ENCODE measurements around the gene PHLDB1.
A peak's percentile ranks its signal among the peaks of the same experiment; 100 is the strongest.

The PHLDB1 gene

GRCh38 chr11:118634431-118635236, 27.2 kb downstream of the PHLDB1 start:
- TF ChIP-seq CTCF (conservative IDR thresholded peaks at IDR 0.05; ENCODE audit: low read depth) = no peak
- POLR2A ChIA-PET (ENCODE audit: low non-redundant PET) = interaction anchor here (1.8 kb wide), 1 partner anchor 12 kb away, joined by 7 read pairs; no protein-coding TSS in a partner anchor
- CTCF ChIA-PET = interaction anchor here (0.6 to 2.6 kb wide), 8 partner anchors 8 to 302 kb away, joined by 3 to 8 read pairs (median 4); no protein-coding TSS in a partner anchor
- peak; percentile 73 for DNase-seq (ENCODE audit: low spot score)
- peak overlapping the region; percentile 99 for H3K27ac ChIP-seq

DNA sequence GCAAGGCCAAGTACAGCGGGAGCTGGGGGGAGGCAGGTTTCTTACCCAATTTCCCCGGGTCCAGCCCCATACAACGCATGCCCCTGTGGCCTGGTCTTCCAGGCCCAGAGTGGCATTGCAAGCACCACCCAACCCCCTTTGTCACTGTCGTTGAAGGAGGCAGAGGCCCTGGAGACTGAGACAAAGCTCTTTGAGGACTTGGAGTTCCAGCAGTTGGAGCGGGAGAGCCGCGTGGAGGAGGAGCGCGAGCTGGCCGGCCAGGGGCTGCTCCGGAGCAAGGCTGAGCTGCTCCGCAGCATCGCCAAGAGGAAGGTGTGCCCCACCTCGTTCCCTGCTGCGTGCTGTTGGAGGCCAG, 27.8 kb downstream of the PHLDB1 start:
- ChIA-PET POLR2A (ENCODE audit: low non-redundant PET) (interaction anchor here (1.8 kb wide), 1 partner anchor 12 kb away, joined by 7 read pairs; no protein-coding TSS in a partner anchor), CTCF (interaction anchor here (0.6 to 2.6 kb wide), 3 partner anchors 8 to 24 kb away, joined by 4 to 8 read pairs (median 5); no protein-coding TSS in a partner anchor)
- no peak for DNase-seq (ENCODE audit: low spot score)
- no peak for TF ChIP-seq CTCF (conservative IDR thresholded peaks at IDR 0.05; ENCODE audit: low read depth)
- H3K27ac ChIP-seq = peak overlapping the region; percentile 99

DNA sequence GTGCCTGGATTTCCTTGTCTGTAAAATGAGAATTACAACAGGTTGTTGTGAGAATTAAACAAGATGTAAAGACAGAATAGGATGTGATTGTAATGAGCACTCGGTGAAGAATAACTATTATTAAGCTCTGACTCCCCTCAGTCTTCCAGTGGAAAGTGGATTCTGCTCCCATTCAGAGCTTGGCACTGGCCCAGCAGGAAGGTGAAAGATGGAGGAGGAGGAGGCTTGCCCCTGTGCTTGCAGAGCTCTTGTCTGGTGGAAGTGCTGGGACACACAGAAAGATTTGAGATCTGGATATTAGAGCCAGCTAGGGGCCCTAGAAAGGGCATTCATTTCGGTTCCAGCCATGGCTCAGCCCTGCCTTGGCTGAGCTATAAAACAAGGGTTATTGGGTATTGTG, 28.2 kb downstream of the PHLDB1 start:
- ChIA-PET POLR2A (ENCODE audit: low non-redundant PET) (interaction anchor here (1.8 kb wide), 1 partner anchor 13 kb away, joined by 7 read pairs; no protein-coding TSS in a partner anchor), CTCF (interaction anchor here (1.1 to 2.6 kb wide), 3 partner anchors 22 to 32 kb away, joined by 3 to 8 read pairs (median 4); no protein-coding TSS in a partner anchor)
- TF ChIP-seq CTCF (conservative IDR thresholded peaks at IDR 0.05; ENCODE audit: low read depth) = no peak
- peak overlapping the region; percentile 99 for H3K27ac ChIP-seq
- DNase-seq (ENCODE audit: low spot score) = no peak

DNA sequence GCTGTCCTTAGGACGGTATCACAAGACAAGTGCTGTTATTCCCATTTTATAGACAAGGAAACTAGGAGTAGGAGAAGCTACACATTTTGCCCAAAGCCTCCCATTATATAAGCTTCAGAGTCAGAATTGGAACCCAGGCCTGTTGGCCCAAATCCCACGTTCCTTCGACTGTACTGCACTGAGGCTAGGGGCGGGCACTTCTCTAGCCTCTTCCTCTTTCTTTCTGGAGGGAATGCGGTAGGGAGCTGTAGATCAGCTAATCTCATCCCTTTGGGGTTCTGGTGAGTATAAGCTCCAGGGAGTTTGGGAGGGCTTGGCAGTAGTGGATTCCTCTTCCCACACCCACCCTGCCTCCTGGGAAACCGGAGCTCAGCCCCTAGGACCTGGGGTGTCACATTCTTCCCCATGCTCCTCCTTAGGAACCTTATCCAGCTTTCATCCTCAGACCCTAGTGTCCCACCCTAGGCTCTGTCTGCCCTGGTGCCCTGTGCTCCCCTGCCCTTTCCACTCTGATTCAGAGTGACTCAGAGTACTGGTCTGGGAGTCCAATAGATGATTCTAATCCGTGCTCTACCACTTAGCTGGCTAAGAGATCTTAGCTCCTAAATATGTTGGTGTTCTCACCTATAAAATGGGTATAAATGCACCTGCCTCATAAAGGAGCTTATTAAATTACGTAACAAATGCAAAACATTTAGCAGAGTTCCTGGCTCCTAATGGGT, 29.3 kb downstream of the PHLDB1 start:
- no peak for TF ChIP-seq CTCF (conservative IDR thresholded peaks at IDR 0.05; ENCODE audit: low read depth)
- POLR2A ChIA-PET (ENCODE audit: low non-redundant PET) = no interaction called here
- H3K27ac ChIP-seq = peak overlapping the region; percentile 99
- CTCF ChIA-PET = interaction anchor here (0.6 to 1.2 kb wide), 7 partner anchors 10 to 320 kb away, joined by 3 to 5 read pairs (median 3); partner anchors contain the start of genes PHLDB1 and UPK2
- DNase-seq (ENCODE audit: low spot score) = no peak

DNA sequence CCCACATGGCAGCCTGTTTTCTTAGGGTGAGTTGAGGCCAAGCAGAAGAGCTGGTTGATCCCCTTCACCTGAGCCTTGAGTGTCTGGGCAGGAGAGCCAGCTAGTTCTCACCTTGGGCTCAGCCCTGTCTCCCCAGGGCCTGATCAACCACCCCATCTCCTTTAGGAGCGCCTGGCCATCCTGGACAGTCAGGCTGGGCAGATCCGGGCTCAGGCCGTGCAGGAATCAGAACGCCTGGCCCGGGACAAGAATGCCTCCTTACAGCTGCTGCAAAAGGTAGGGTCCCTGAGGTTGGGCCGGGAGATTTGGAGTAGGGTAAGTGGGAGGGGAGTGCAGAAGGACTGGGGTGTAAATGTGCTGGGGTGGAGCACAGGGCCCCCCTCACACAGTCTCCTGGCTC, 31.3 kb downstream of the PHLDB1 start:
- no peak for DNase-seq (ENCODE audit: low spot score)
- ChIA-PET CTCF (no interaction called here), POLR2A (ENCODE audit: low non-redundant PET) (no interaction called here)
- peak overlapping the region; percentile 71 for H3K27ac ChIP-seq
- TF ChIP-seq CTCF (conservative IDR thresholded peaks at IDR 0.05; ENCODE audit: low read depth) = no peak

GRCh38 chr11:118639899-118640298, 32.5 kb downstream of the PHLDB1 start:
- DNase-seq (ENCODE audit: low spot score) = no peak
- TF ChIP-seq CTCF (conservative IDR thresholded peaks at IDR 0.05; ENCODE audit: low read depth) = no peak
- H3K27ac ChIP-seq = peak overlapping the region; percentile 71
- POLR2A ChIA-PET (ENCODE audit: low non-redundant PET) = no interaction called here
- CTCF ChIA-PET = interaction anchor here (0.5 to 2.2 kb wide), 9 partner anchors 8 to 341 kb away, joined by 3 to 25 read pairs (median 3); partner anchors contain the start of gene PHLDB1

All from RWPE1 (cell line).